ENCODE data around the gene CLEC4G.

- no peak for TF ChIP-seq CTCF (IDR thresholded peaks at IDR 0.05)
- no peak for TF ChIP-seq POLR2A (IDR thresholded peaks at IDR 0.05)
- no peak for TF ChIP-seq POLR2AphosphoS5 (IDR thresholded peaks at IDR 0.05)
Measured at GRCh38 chr19:7751157-7751783, 19.4 kb upstream of the CLEC4G start.
